K562 (cell line): Measurements from ENCODE around the gene GLI3. TPM values are rescaled to one million over a fixed set of nuclear protein-coding genes. Genes with fewer than 3 reads are reported as not detected.

ENCODE experiments used
- CBX1 ChIP-seq: sonication (generic); IDR thresholded peaks from 2 replicates; pipeline ENCODE4 v1.6.1; 2016; ENCODE audit warnings: antibody characterized with exemption, low read depth, mild to moderate bottlenecking
- CREM ChIP-seq: IDR thresholded peaks from 2 replicates; pipeline ENCODE4 v1.6.1; 2014; ENCODE audit warnings: antibody characterized with exemption, low read depth
- GTF2F1 ChIP-seq: IDR thresholded peaks from 2 replicates; pipeline ENCODE4 v1.6.1; 2011; ENCODE audit warnings: low read depth, low read length, improper control_type of control experiment
- SRSF9 ChIP-seq: fragments of 200-400 bp; formaldehyde crosslinking; IDR thresholded peaks from 2 replicates; pipeline ENCODE4 v1.6.1; 2017; ENCODE audit warnings: low read depth, low read length, borderline replicate concordance
- polyA plus RNA-seq, 8 experiments: library from polyadenylated mRNA; depleted of rRNA in 4 of 8; stranded (reverse) in 5 of 8; unstranded in 3 of 8; fragments of >200 nt; fragmentation: Nextera tagmentation in 2 of 8; fragmentation: Illumina TruSeq in 1 of 8; extraction: Ambion mirVana in 2 of 8; extraction: Trizol in 1 of 8; gene quantifications; 2 replicates each; pipeline versions ENCODE4 v1.2.1 to v1.2.3, GENCODE V29; 2011 to 2014; ENCODE audit warnings: inconsistent platforms in 1 of 8, missing spikeins in 1 of 8
- total RNA-seq, 7 experiments: library from RNA; depleted of rRNA in 6 of 7; stranded (reverse); fragments of >200 nt in 6 of 7; fragmentation: Illumina TruSeq in 2 of 7; extraction: Trizol in 2 of 7; gene quantifications; 2 replicates each; pipeline versions ENCODE4 v1.2.1 to v1.2.3, GENCODE V29; 2011 to 2021; ENCODE audit warnings: low replicate concordance in 1 of 7
- TF ChIP-seq, protein P1 (sequence below): fragments of 250-450 bp; sonication (Bioruptor Pico); IDR thresholded peaks from 2 replicates; pipeline ENCODE4 v1.5.0; 2020; ENCODE audit warnings: mild to moderate bottlenecking, borderline replicate concordance
- TF ChIP-seq, protein P2 (sequence below), 2 experiments: fragments of 450-650 bp; formaldehyde crosslinking in 1 of 2; IDR thresholded peaks; 2 replicates each; pipeline versions ENCODE4 v1.4.0 to v1.6.1; 2014 to 2020; ENCODE audit warnings: mild to moderate bottlenecking in 2 of 2, borderline replicate concordance in 1 of 2, low read depth in 1 of 2
- TF ChIP-seq, protein P3 (sequence below), 3 experiments: IDR thresholded peaks in 2 of 3; conservative IDR thresholded peaks in 1 of 3; 2 replicates each; pipeline ENCODE4 v1.5.1; 2011 to 2012; ENCODE audit warnings: low read length in 3 of 3, mild to moderate bottlenecking in 3 of 3, control low read depth in 2 of 3, improper control_type of control experiment in 1 of 3, inconsistent platforms in 1 of 3, low read depth in 1 of 3, mixed read lengths in 1 of 3, moderate library complexity in 1 of 3; ENCODE audit not compliant: insufficient read depth in 2 of 3
- TF ChIP-seq, protein P4 (sequence below): fragments of 250-450 bp; sonication (Bioruptor Pico); IDR thresholded peaks from 2 replicates; pipeline ENCODE4 v1.5.0; 2021; ENCODE audit warnings: mild to moderate bottlenecking, moderate library complexity

Gene GLI3
- total and polyA plus RNA-seq, 9 of the 15 experiments (the other 6 are each of a cell fraction or from before 2014, with no cell fraction given): 0.01 to 0.18 (median 0.07) TPM; not detected in 6

DNA sequence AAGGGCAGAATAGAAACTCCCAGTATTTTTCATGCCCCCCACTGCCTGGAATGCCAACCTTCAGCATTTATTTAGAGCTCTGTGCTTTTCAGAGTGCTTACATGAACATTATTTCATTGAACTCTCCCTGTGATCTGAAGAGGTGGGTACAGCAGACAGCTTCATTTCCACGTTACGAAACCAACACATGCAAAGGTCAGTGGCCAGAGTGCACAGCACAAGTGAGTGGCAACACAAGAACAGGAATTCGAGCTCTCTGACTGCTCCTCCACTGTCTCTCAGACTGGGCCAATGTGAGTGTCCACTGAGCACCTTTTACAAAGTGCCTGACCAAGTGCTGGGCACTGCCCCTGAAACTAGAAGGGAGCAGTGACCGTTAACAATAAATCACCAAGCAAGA is 162.9 kb downstream of the GLI3 start (continued):
- TF ChIP-seq, protein P1, sequence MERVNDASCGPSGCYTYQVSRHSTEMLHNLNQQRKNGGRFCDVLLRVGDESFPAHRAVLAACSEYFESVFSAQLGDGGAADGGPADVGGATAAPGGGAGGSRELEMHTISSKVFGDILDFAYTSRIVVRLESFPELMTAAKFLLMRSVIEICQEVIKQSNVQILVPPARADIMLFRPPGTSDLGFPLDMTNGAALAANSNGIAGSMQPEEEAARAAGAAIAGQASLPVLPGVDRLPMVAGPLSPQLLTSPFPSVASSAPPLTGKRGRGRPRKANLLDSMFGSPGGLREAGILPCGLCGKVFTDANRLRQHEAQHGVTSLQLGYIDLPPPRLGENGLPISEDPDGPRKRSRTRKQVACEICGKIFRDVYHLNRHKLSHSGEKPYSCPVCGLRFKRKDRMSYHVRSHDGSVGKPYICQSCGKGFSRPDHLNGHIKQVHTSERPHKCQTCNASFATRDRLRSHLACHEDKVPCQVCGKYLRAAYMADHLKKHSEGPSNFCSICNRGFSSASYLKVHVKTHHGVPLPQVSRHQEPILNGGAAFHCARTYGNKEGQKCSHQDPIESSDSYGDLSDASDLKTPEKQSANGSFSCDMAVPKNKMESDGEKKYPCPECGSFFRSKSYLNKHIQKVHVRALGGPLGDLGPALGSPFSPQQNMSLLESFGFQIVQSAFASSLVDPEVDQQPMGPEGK: no peak
- TF ChIP-seq, protein P2, sequence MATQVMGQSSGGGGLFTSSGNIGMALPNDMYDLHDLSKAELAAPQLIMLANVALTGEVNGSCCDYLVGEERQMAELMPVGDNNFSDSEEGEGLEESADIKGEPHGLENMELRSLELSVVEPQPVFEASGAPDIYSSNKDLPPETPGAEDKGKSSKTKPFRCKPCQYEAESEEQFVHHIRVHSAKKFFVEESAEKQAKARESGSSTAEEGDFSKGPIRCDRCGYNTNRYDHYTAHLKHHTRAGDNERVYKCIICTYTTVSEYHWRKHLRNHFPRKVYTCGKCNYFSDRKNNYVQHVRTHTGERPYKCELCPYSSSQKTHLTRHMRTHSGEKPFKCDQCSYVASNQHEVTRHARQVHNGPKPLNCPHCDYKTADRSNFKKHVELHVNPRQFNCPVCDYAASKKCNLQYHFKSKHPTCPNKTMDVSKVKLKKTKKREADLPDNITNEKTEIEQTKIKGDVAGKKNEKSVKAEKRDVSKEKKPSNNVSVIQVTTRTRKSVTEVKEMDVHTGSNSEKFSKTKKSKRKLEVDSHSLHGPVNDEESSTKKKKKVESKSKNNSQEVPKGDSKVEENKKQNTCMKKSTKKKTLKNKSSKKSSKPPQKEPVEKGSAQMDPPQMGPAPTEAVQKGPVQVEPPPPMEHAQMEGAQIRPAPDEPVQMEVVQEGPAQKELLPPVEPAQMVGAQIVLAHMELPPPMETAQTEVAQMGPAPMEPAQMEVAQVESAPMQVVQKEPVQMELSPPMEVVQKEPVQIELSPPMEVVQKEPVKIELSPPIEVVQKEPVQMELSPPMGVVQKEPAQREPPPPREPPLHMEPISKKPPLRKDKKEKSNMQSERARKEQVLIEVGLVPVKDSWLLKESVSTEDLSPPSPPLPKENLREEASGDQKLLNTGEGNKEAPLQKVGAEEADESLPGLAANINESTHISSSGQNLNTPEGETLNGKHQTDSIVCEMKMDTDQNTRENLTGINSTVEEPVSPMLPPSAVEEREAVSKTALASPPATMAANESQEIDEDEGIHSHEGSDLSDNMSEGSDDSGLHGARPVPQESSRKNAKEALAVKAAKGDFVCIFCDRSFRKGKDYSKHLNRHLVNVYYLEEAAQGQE (IDR thresholded peaks at IDR 0.05; ENCODE audit: borderline replicate concordance): no peak
- TF ChIP-seq, protein P2 (CRISPR knock-in tag; IDR thresholded peaks at IDR 0.05; ENCODE audit: low read depth): no peak
- no peak for TF ChIP-seq GTF2F1
- TF ChIP-seq SRSF9: no peak
- no peak for TF ChIP-seq CREM
- TF ChIP-seq, protein P3, sequence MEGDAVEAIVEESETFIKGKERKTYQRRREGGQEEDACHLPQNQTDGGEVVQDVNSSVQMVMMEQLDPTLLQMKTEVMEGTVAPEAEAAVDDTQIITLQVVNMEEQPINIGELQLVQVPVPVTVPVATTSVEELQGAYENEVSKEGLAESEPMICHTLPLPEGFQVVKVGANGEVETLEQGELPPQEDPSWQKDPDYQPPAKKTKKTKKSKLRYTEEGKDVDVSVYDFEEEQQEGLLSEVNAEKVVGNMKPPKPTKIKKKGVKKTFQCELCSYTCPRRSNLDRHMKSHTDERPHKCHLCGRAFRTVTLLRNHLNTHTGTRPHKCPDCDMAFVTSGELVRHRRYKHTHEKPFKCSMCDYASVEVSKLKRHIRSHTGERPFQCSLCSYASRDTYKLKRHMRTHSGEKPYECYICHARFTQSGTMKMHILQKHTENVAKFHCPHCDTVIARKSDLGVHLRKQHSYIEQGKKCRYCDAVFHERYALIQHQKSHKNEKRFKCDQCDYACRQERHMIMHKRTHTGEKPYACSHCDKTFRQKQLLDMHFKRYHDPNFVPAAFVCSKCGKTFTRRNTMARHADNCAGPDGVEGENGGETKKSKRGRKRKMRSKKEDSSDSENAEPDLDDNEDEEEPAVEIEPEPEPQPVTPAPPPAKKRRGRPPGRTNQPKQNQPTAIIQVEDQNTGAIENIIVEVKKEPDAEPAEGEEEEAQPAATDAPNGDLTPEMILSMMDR (IDR thresholded peaks at IDR 0.05 in 2 of 3, conservative IDR thresholded peaks at IDR 0.05 in 1 of 3; ENCODE audit: insufficient read depth in 2 of 3, low read depth in 1 of 3, low read length in 3 of 3): no peak
- TF ChIP-seq CBX1: no peak
- TF ChIP-seq, protein P4, sequence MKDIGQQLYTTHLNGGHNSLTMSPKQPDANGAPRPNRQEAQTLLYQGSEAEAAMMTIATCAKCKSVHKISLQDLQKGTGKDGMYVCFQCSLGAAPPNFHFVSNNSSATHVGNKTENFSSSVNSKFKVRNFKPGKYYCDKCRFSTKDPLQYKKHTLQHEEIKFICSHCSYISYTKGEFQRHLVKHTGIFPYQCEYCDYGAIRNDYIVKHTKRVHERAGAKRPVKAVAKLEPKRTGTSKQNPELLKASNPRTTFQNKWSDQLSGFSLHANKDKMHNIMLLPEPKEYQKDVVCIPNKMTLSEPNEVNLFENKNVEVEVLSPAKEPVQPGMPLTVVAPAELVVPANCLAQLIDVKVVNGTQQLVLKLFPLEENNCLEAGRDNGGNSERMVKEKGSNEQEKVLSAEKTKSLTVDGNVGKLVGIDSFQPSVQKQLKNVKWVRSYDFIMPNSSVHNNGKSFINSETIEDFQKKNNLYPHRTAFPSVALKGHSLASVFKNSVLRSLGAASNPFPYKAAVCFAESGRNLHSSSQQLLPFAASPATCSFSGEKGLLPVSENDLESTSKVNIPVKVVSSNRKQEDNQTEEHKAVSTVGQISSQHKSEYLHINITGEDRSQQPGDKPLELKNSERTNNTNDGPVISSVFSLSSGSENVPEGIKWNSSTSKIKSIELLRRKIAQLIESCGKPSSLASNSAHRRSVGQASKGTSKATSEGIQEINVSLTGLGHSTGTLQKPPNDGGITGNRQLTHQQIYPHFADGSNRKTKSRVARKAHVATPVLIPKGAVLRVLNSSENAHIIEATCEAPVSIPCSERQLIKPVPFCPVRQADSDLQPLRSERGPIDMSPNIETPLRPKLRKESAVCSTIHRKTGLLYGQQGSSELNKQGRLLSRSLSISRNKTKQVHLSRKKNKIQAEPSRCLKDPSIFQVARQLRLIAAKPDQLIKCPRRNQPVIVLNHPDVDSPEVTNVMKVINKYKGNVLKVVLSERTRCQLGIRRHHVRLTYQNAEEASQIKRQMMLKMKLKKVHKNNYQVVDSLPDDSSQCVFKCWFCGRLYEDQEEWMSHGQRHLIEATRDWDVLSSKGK (CRISPR knock-in tag): no peak
